SU-DHL-6 (cell line): Measurements from ENCODE around the gene G6PC3.

Experiments
- H2AFZ ChIP-seq: fragments of 200-600 bp; sonication (generic); 2 replicates; pipeline ENCODE4 v1.6.1; 2014; ENCODE audit warnings: low read depth, mild to moderate bottlenecking, moderate library complexity, mixed read lengths, antibody characterized with exemption, low read length; ENCODE audit not compliant: severe bottlenecking
- H3F3A ChIP-seq: fragments of 200-600 bp; shearing (Covaris generic); 2 replicates; pipeline ENCODE4 v1.6.0; 2016; ENCODE audit warnings: antibody characterized with exemption, mild to moderate bottlenecking; ENCODE audit not compliant: insufficient read depth
- H3K27ac ChIP-seq: fragments of 200-600 bp; sonication (generic); 2 replicates; pipeline ENCODE4 v1.5.1; 2016; ENCODE audit warnings: low read depth, mild to moderate bottlenecking, low read length, moderate library complexity, mixed read lengths
- H3K27me3 ChIP-seq: fragments of 200-600 bp; sonication (generic), shearing (Covaris generic); 2 replicates; pipeline ENCODE4 v1.6.0; 2014; ENCODE audit warnings: mild to moderate bottlenecking, low read length
- H3K36me3 ChIP-seq: fragments of 200-600 bp; sonication (generic); 2 replicates; pipeline ENCODE4 v1.6.1; 2014; ENCODE audit warnings: mild to moderate bottlenecking, low read length, mixed read lengths
- H3K4me2 ChIP-seq: fragments of 300-600, 200-600 bp; shearing (Covaris generic), sonication (generic); 2 replicates; pipeline ENCODE4 v1.6.0; 2014; ENCODE audit warnings: low read length, low read depth, mild to moderate bottlenecking; ENCODE audit not compliant: poor library complexity, severe bottlenecking
- H3K4me3 ChIP-seq: fragments of 200-600 bp; sonication (generic); 2 replicates; pipeline ENCODE4 v1.5.1; 2014; ENCODE audit warnings: antibody characterized with exemption, low read length, mild to moderate bottlenecking, mixed read lengths; ENCODE audit not compliant: insufficient read depth, poor library complexity, severe bottlenecking
- H3K79me2 ChIP-seq: fragments of 200-600 bp; sonication (generic); 2 replicates; pipeline ENCODE4 v1.6.1; 2014; ENCODE audit warnings: mild to moderate bottlenecking, low read length, moderate library complexity; ENCODE audit not compliant: insufficient read depth
- H3K9ac ChIP-seq: fragments of 200-600 bp; sonication (generic); 2 replicates; pipeline ENCODE4 v1.7.0; 2014; ENCODE audit warnings: mild to moderate bottlenecking, low read length
- H3K9me2 ChIP-seq: fragments of 200-600 bp; sonication (generic); replicated peaks from 2 replicates; pipeline ENCODE4 v1.6.1; 2014; ENCODE audit warnings: low read length; ENCODE audit not compliant: insufficient read depth
- H3K9me3 ChIP-seq: fragments of 200-600 bp; sonication (generic); 2 replicates; pipeline ENCODE4 v1.6.1; 2014; ENCODE audit warnings: low read length, mixed read lengths; ENCODE audit not compliant: insufficient read depth
- H4K20me1 ChIP-seq: fragments of 200-600 bp; sonication (generic); 2 replicates; pipeline ENCODE4 v1.6.1; 2014; ENCODE audit warnings: low read depth, mild to moderate bottlenecking, antibody characterized with exemption, low read length, moderate library complexity, mixed read lengths
- CTCF ChIP-seq: fragments of 200-600 bp; sonication (generic); IDR thresholded peaks from one replicate; pipeline ENCODE4 v1.5.1; 2017; ENCODE audit warnings: antibody characterized with exemption, mild to moderate bottlenecking, low read length, moderate library complexity; ENCODE audit not compliant: insufficient read depth, poor library complexity, severe bottlenecking
- EZH2phosphoT487 ChIP-seq: fragments of 200-600 bp; sonication (generic), shearing (Covaris generic); conservative IDR thresholded peaks from 2 replicates; pipeline ENCODE4 v1.6.1; 2018; ENCODE audit warnings: mild to moderate bottlenecking, antibody characterized with exemption, low read length, moderate library complexity, mixed read lengths

The G6PC3 gene

GRCh38 chr17:44084921-44085320 lies 14.4 kb downstream of the G6PC3 start:
- no peak overlapping the region for H3K4me3 ChIP-seq
- no peaks in the 10 kb centered on the region for H4K20me1 ChIP-seq
- no peaks in the 10 kb centered on the region for H3K79me2 ChIP-seq
- TF ChIP-seq EZH2phosphoT487 = no peak
- TF ChIP-seq CTCF = no peak
- H3K27ac ChIP-seq = no peak overlapping the region
- no peaks in the 10 kb centered on the region for H3K9me3 ChIP-seq
- H3K36me3 ChIP-seq = no peaks in the 10 kb centered on the region
- H3K4me2 ChIP-seq = no peak overlapping the region
- H3K9ac ChIP-seq = no peak overlapping the region
- H3K9me2 ChIP-seq = no peaks in the 10 kb centered on the region
- H2AFZ ChIP-seq = no peak overlapping the region
- H3K27me3 ChIP-seq = no peaks in the 10 kb centered on the region
- no peaks in the 10 kb centered on the region for H3F3A ChIP-seq

GRCh38 chr17:44085908-44086307 lies 15.4 kb downstream of the G6PC3 start:
- no peaks in the 10 kb centered on the region for H3F3A ChIP-seq
- no peaks in the 10 kb centered on the region for H3K27me3 ChIP-seq
- H3K9me3 ChIP-seq = no peaks in the 10 kb centered on the region
- H3K4me2 ChIP-seq = no peak overlapping the region
- H3K36me3 ChIP-seq = no peaks in the 10 kb centered on the region
- H3K9ac ChIP-seq = no peak overlapping the region
- H2AFZ ChIP-seq = no peak overlapping the region
- no peaks in the 10 kb centered on the region for H3K79me2 ChIP-seq
- H3K9me2 ChIP-seq = no peaks in the 10 kb centered on the region
- H4K20me1 ChIP-seq = no peaks in the 10 kb centered on the region
- TF ChIP-seq EZH2phosphoT487 (no peak), CTCF (no peak)
- H3K4me3 ChIP-seq = no peak overlapping the region
- H3K27ac ChIP-seq = no peak overlapping the region

GRCh38 chr17:44086364-44087311 lies 16.1 kb downstream of the G6PC3 start:
- H3K4me3 ChIP-seq = no peak overlapping the region
- no peaks in the 10 kb centered on the region for H3K9me3 ChIP-seq
- no peaks in the 10 kb centered on the region for H4K20me1 ChIP-seq
- no peaks in the 10 kb centered on the region for H3K27me3 ChIP-seq
- H3K27ac ChIP-seq = no peak overlapping the region
- no peaks in the 10 kb centered on the region for H3K9me2 ChIP-seq
- no peaks in the 10 kb centered on the region for H3K79me2 ChIP-seq
- no peak overlapping the region for H2AFZ ChIP-seq
- no peak overlapping the region for H3K4me2 ChIP-seq
- no peak for TF ChIP-seq CTCF
- no peak for TF ChIP-seq EZH2phosphoT487
- no peak overlapping the region for H3K9ac ChIP-seq
- no peaks in the 10 kb centered on the region for H3F3A ChIP-seq
- no peaks in the 10 kb centered on the region for H3K36me3 ChIP-seq
